Body of pancreas (tissue), 4 donors: ENCODE measurements around the gene TRPM2. TPM values are rescaled to one million over a fixed set of nuclear protein-coding genes. Genes with fewer than 3 reads are reported as not detected.

ENCODE experiments used
- ATAC-seq: fragments of 150-250 bp; one replicate; pipeline ENCODE4 v1.9.1; 2016
- DNase-seq, 4 donors: peaks; one replicate each; pipeline ENCODE4 v3.0.0-alpha.2; 2019
- H3K27ac ChIP-seq, 4 donors: fragments of 200-600 bp; sonication (generic); 1 replicate in 3 of 4; 2 replicates in 1 of 4; pipeline versions ENCODE4 v1.5.1 to v1.6.1; 2016 to 2019; ENCODE audit warnings: mild to moderate bottlenecking in 1 of 4, mixed read lengths in 1 of 4, moderate library complexity in 1 of 4
- H3K27me3 ChIP-seq, 2 donors: fragments of 200-600 bp; sonication (generic); one replicate each; pipeline ENCODE4 v1.6.0; 2016; ENCODE audit warnings: mild to moderate bottlenecking in 1 of 2
- H3K36me3 ChIP-seq, 2 donors: fragments of 200-600 bp; sonication (generic); replicated peaks in 1 of 2; 2 replicates each; pipeline ENCODE4 v1.5.1; 2016; ENCODE audit warnings: low read depth in 2 of 2; ENCODE audit not compliant: insufficient read depth in 1 of 2
- H3K4me1 ChIP-seq: fragments of 200-600 bp; sonication (generic); one replicate; pipeline ENCODE4 v1.6.0; 2016
- H3K4me3 ChIP-seq, 2 donors: fragments of 200-600 bp; sonication (generic); 1 replicate in 1 of 2; 2 replicates in 1 of 2; pipeline ENCODE4 v1.5.1; 2016 to 2019
- H3K9me3 ChIP-seq, 3 donors: fragments of 200-600 bp; sonication (generic); 1 replicate in 2 of 3; 2 replicates in 1 of 3; pipeline ENCODE4 v1.5.1; 2016
- CTCF ChIP-seq, 7 experiments: fragments of 450-650 bp in 4 of 7; fragments of 200-600 bp in 3 of 7; sonication (generic) in 3 of 7; IDR thresholded peaks; one replicate each; pipeline ENCODE4 v1.5.1; 2016 to 2019; ENCODE audit warnings: antibody characterized with exemption in 7 of 7
- POLR2A ChIP-seq, 3 donors: fragments of 450-650 bp; IDR thresholded peaks; one replicate each; pipeline ENCODE4 v1.6.1; 2016; ENCODE audit warnings: antibody characterized with exemption in 3 of 3, mild to moderate bottlenecking in 2 of 3
- WGBS, 2 donors: methylation state at CpG; one replicate each; pipeline ENCODE4 v1.1.5; 2017; 5-methylcytosine and 5-hydroxymethylcytosine counted together
- intact Hi-C: fragments of 100-400 bp; cut with DNase I; formaldehyde crosslinking; loops from one replicate; pipeline ENCODE4 v1.15.1; 2023
- total RNA-seq, 2 donors: library from RNA; depleted of rRNA; stranded (reverse); fragments of >200 nt; gene quantifications; one replicate each; pipeline ENCODE4 v1.1.0, GENCODE V29; 2016

TRPM2 gene
- total RNA-seq, 2 donors from 2014 or later, result 2.1 to 2.3 TPM

- no peak for DNase-seq
- 76 to 93% methylated on average over 5 to 22 of the region's 25 CpGs for WGBS, 2 donors
- intact Hi-C loops, result no loop called here
Observed at GRCh38 chr21:44462086-44462833, 108.8 kb downstream of the TRPM2 start.

GRCh38 chr21:44462834-44463200, 109.4 kb downstream of the TRPM2 start:
- DNase-seq, result no peak
- whole genome bisulfite sequencing, 2 donors, result 72 to 73% methylated on average over 10 to 11 of the region's 11 CpGs
- H3K36me3 ChIP-seq, result no peaks in the 10 kb centered on the region
- H3K9me3 ChIP-seq, result no peaks in the 10 kb centered on the region
- H3K27ac ChIP-seq, result no peak overlapping the region
- no peak for TF ChIP-seq CTCF (IDR thresholded peaks at IDR 0.05)
- no peak for TF ChIP-seq POLR2A (IDR thresholded peaks at IDR 0.05)
- H3K4me1 ChIP-seq, result no peaks in the 10 kb centered on the region
- H3K27me3 ChIP-seq, result no peaks in the 10 kb centered on the region
- intact Hi-C loops, result no loop called here
- no peak overlapping the region for H3K4me3 ChIP-seq
- no peak for ATAC-seq

More at GRCh38 chr21:44462086-44462833, 108.8 kb downstream of the TRPM2 start:
- no peaks in the 10 kb centered on the region for H3K36me3 ChIP-seq
- no peaks in the 10 kb centered on the region for H3K4me1 ChIP-seq
- no peaks in the 10 kb centered on the region for H3K27me3 ChIP-seq
- H3K9me3 ChIP-seq, result no peaks in the 10 kb centered on the region
- H3K27ac ChIP-seq, result no peak overlapping the region
- no peak for ATAC-seq
- no peak for TF ChIP-seq POLR2A (IDR thresholded peaks at IDR 0.05)
- no peak for TF ChIP-seq CTCF (IDR thresholded peaks at IDR 0.05)
- H3K4me3 ChIP-seq, result no peak overlapping the region

GRCh38 chr21:44463724-44464123, 110.3 kb downstream of the TRPM2 start:
- TF ChIP-seq POLR2A (IDR thresholded peaks at IDR 0.05) (no peak), CTCF (IDR thresholded peaks at IDR 0.05) (no peak)
- Histone ChIP-seq H3K27ac (no peak overlapping the region), H3K9me3 (no peaks in the 10 kb centered on the region), H3K27me3 (no peaks in the 10 kb centered on the region), H3K4me3 (no peak overlapping the region), H3K36me3 (no peaks in the 10 kb centered on the region), H3K4me1 (no peaks in the 10 kb centered on the region)
- WGBS, 2 donors, result 60 to 69% methylated on average over 29 to 30 of the region's 30 CpGs
- ATAC-seq, result no peak
- no peak for DNase-seq
- intact Hi-C loops, result no loop called here

GRCh38 chr21:44464351-44464750, 110.9 kb downstream of the TRPM2 start:
- TF ChIP-seq CTCF (IDR thresholded peaks at IDR 0.05) (no peak), POLR2A (IDR thresholded peaks at IDR 0.05) (no peak)
- WGBS, 2 donors, result 74 to 75% methylated on average over 8 to 11 of the region's 12 CpGs
- DNase-seq (no peak), ATAC-seq (no peak)
- Histone ChIP-seq H3K4me1 (no peaks in the 10 kb centered on the region), H3K4me3 (no peak overlapping the region), H3K27ac (no peak overlapping the region), H3K9me3 (no peaks in the 10 kb centered on the region), H3K27me3 (no peaks in the 10 kb centered on the region), H3K36me3 (no peaks in the 10 kb centered on the region)
- intact Hi-C loops, result no loop called here
